ENCODE results near the gene PCDH19. TPM values are rescaled to one million over a fixed set of nuclear protein-coding genes. Genes with fewer than 3 reads are reported as not detected.

Gene PCDH19
- total RNA-seq, 4 donors from 2014 or later: 2.0 to 5.2 (median 3.4) TPM

GRCh38 chrX:100440006-100440405 is 29.9 kb upstream of the PCDH19 start:
- Histone ChIP-seq H3K27ac (no peak overlapping the region), H3K27me3 (no peaks in the 10 kb centered on the region), H3K36me3 (no peaks in the 10 kb centered on the region), H3K4me3 (no peak overlapping the region), H3K9me3 (no peaks in the 10 kb centered on the region), H3K4me1 (no peaks in the 10 kb centered on the region)
- TF ChIP-seq CTCF (IDR thresholded peaks at IDR 0.05): no peak
- no peak for DNase-seq
- intact Hi-C loops (cut with DNase I; ENCODE audit: low total_unique reads): no loop called here

GRCh38 chrX:100435726-100436125 is 25.7 kb upstream of the PCDH19 start:
- H3K36me3 ChIP-seq: no peaks in the 10 kb centered on the region
- H3K4me1 ChIP-seq: no peaks in the 10 kb centered on the region
- no peak for DNase-seq
- TF ChIP-seq POLR2A (IDR thresholded peaks at IDR 0.05) (no peak), CTCF (IDR thresholded peaks at IDR 0.05) (no peak)
- H3K27me3 ChIP-seq: no peaks in the 10 kb centered on the region
- intact Hi-C loops (cut with DNase I; ENCODE audit: low total_unique reads): no loop called here
- no peaks in the 10 kb centered on the region for H3K9me3 ChIP-seq
- no peak overlapping the region for H3K4me3 ChIP-seq
- no peak overlapping the region for H3K27ac ChIP-seq

GRCh38 chrX:100424012-100424411 is 13.9 kb upstream of the PCDH19 start:
- Histone ChIP-seq H3K4me1 (no peaks in the 10 kb centered on the region), H3K9me3 (no peaks in the 10 kb centered on the region), H3K4me3 (no peak overlapping the region), H3K36me3 (no peaks in the 10 kb centered on the region), H3K27me3 (no peaks in the 10 kb centered on the region), H3K27ac (no peak overlapping the region)
- intact Hi-C loops (cut with DNase I; ENCODE audit: low total_unique reads): no loop called here
- TF ChIP-seq CTCF (IDR thresholded peaks at IDR 0.05): no peak
- no peak for TF ChIP-seq POLR2A (IDR thresholded peaks at IDR 0.05)
- no peak for DNase-seq

GRCh38 chrX:100418556-100418955 is 8.5 kb upstream of the PCDH19 start:
- no peak overlapping the region for H3K27ac ChIP-seq
- H3K27me3 ChIP-seq: no peaks in the 10 kb centered on the region
- TF ChIP-seq CTCF (IDR thresholded peaks at IDR 0.05) (no peak), POLR2A (IDR thresholded peaks at IDR 0.05) (no peak)
- H3K4me1 ChIP-seq: no peaks in the 10 kb centered on the region
- H3K9me3 ChIP-seq: no peaks in the 10 kb centered on the region
- H3K36me3 ChIP-seq: no peaks in the 10 kb centered on the region
- no peak overlapping the region for H3K4me3 ChIP-seq
- DNase-seq: no peak
- intact Hi-C loops (cut with DNase I; ENCODE audit: low total_unique reads): no loop called here

GRCh38 chrX:100417681-100418080 is 7.6 kb upstream of the PCDH19 start:
- no peak overlapping the region for H3K4me3 ChIP-seq
- H3K27me3 ChIP-seq: no peaks in the 10 kb centered on the region
- H3K36me3 ChIP-seq: no peaks in the 10 kb centered on the region
- no peaks in the 10 kb centered on the region for H3K9me3 ChIP-seq
- H3K4me1 ChIP-seq: no peaks in the 10 kb centered on the region
- peak overlapping the region in 1 of 2 donors; percentile 18 for H3K27ac ChIP-seq
- DNase-seq: no peak
- TF ChIP-seq CTCF (IDR thresholded peaks at IDR 0.05): no peak
- TF ChIP-seq POLR2A (IDR thresholded peaks at IDR 0.05): no peak
- intact Hi-C loops (cut with DNase I; ENCODE audit: low total_unique reads): no loop called here

Measured in uterus (tissue), 4 donors.